Esophagus muscularis mucosa (tissue), 4 donors: ENCODE results near the gene MKI67. TPM values are rescaled to one million over a fixed set of nuclear protein-coding genes. Genes with fewer than 3 reads are reported as not detected.

Experiments
- DNase-seq: peaks from one replicate; pipeline ENCODE4 v3.0.0-alpha.2; 2017; ENCODE audit errors: extremely low spot score
- H3K27ac ChIP-seq, 4 donors: fragments of 200-600 bp; sonication (generic); replicated peaks in 1 of 4; 1 replicate in 3 of 4; 2 replicates in 1 of 4; pipeline ENCODE4 v1.5.1; 2016 to 2019; ENCODE audit warnings: mild to moderate bottlenecking in 1 of 4
- H3K27me3 ChIP-seq, 4 donors: fragments of 200-600 bp; sonication (generic); one replicate each; pipeline versions ENCODE4 v1.5.1 to v1.6.0; 2016 to 2019
- H3K36me3 ChIP-seq, 4 donors: fragments of 200-600 bp; sonication (generic); one replicate each; pipeline ENCODE4 v1.5.1; 2016 to 2019
- H3K4me1 ChIP-seq, 4 donors: fragments of 200-600 bp; sonication (generic); one replicate each; pipeline ENCODE4 v1.5.1; 2016 to 2019
- H3K4me3 ChIP-seq, 4 donors: fragments of 200-600 bp; sonication (generic); 1 replicate in 2 of 4; 2 replicates in 2 of 4; pipeline ENCODE4 v1.5.1; 2016 to 2019; ENCODE audit warnings: mild to moderate bottlenecking in 4 of 4, moderate library complexity in 1 of 4
- H3K9me3 ChIP-seq, 4 donors: fragments of 200-600 bp; sonication (generic); 1 replicate in 3 of 4; 2 replicates in 1 of 4; pipeline ENCODE4 v1.5.1; 2016 to 2019
- CTCF ChIP-seq, 3 experiments: fragments of 200-600 bp in 2 of 3; fragments of 450-650 bp in 1 of 3; sonication (generic) in 2 of 3; IDR thresholded peaks; one replicate each; pipeline ENCODE4 v1.5.1; 2017 to 2019; ENCODE audit warnings: antibody characterized with exemption in 3 of 3, mild to moderate bottlenecking in 2 of 3, moderate library complexity in 1 of 3
- EP300 ChIP-seq: sonication (generic); formaldehyde crosslinking; IDR thresholded peaks from one replicate; pipeline ENCODE4 v1.6.1; 2017; ENCODE audit warnings: antibody characterized with exemption
- POLR2A ChIP-seq: fragments of 450-650 bp; IDR thresholded peaks from one replicate; pipeline ENCODE4 v1.6.1; 2017; ENCODE audit warnings: antibody characterized with exemption, moderate library complexity, mild to moderate bottlenecking, low read depth
- POLR2AphosphoS5 ChIP-seq, 2 donors: sonication (generic); formaldehyde crosslinking; IDR thresholded peaks; one replicate each; pipeline ENCODE4 v1.6.1; 2017; ENCODE audit warnings: antibody characterized with exemption in 2 of 2
- WGBS: methylation state at CpG from one replicate; pipeline ENCODE4 v1.1.5; 2018; 5-methylcytosine and 5-hydroxymethylcytosine counted together
- intact Hi-C: fragments of 100-400 bp; cut with DNase I; formaldehyde crosslinking; loops from one replicate; pipeline ENCODE4 v1.15.1; 2023
- total RNA-seq, 4 donors: library from RNA; depleted of rRNA; stranded (reverse); fragments of >200 nt; gene quantifications; one replicate each; pipeline versions ENCODE4 v1.1.0 to v1.2.1, GENCODE V29; 2016

MKI67 gene
- total RNA-seq, 4 donors from 2014 or later: 0.17 to 1.2 (median 0.87) TPM

- TF ChIP-seq EP300 (no peak), POLR2A (no peak), POLR2AphosphoS5 (IDR thresholded peaks at IDR 0.05) (no peak), CTCF (IDR thresholded peaks at IDR 0.05) (no peak)
- peaks cover 0 to 45% (median 0%) of the 10 kb centered on the region in 4 donors for H3K27me3 ChIP-seq
- intact Hi-C loops: no loop called here
Measured at GRCh38 chr10:128156999-128157755, 31.0 kb upstream of the MKI67 start.

GRCh38 chr10:128152741-128153580 is 26.7 kb upstream of the MKI67 start:
- TF ChIP-seq POLR2A (no peak), POLR2AphosphoS5 (IDR thresholded peaks at IDR 0.05) (no peak), CTCF (IDR thresholded peaks at IDR 0.05) (no peak), EP300 (no peak)
- Histone ChIP-seq H3K27ac (no peak overlapping the region), H3K9me3 (no peaks in the 10 kb centered on the region), H3K4me1 (peaks cover 0 to 11% (median 9%) of the 10 kb centered on the region in 4 donors), H3K27me3 (peaks cover 0 to 73% (median 17%) of the 10 kb centered on the region in 4 donors), H3K4me3 (no peak overlapping the region), H3K36me3 (no peaks in the 10 kb centered on the region)
- intact Hi-C loops: no loop called here
- DNase-seq: no peak
- 58% methylated on average over 13 of the region's 13 CpGs for WGBS

More at GRCh38 chr10:128156999-128157755, 31.0 kb upstream of the MKI67 start:
- no peak for DNase-seq
- WGBS: 74% methylated on average over 7 of the region's 9 CpGs
- no peaks in the 10 kb centered on the region for H3K4me1 ChIP-seq
- no peaks in the 10 kb centered on the region for H3K36me3 ChIP-seq
- H3K4me3 ChIP-seq: no peak overlapping the region
- no peak overlapping the region for H3K27ac ChIP-seq
- no peaks in the 10 kb centered on the region for H3K9me3 ChIP-seq

GRCh38 chr10:128151031-128151430 is 24.8 kb upstream of the MKI67 start:
- WGBS: 85% methylated on average over 8 of the region's 8 CpGs
- peaks cover 0 to 11% (median 9%) of the 10 kb centered on the region in 4 donors for H3K4me1 ChIP-seq
- H3K4me3 ChIP-seq: no peak overlapping the region
- no peak overlapping the region for H3K27ac ChIP-seq
- intact Hi-C loops: no loop called here
- DNase-seq: no peak
- H3K9me3 ChIP-seq: no peaks in the 10 kb centered on the region
- H3K27me3 ChIP-seq: peaks cover 0 to 74% (median 17%) of the 10 kb centered on the region in 4 donors
- TF ChIP-seq EP300: no peak
- no peak for TF ChIP-seq CTCF (IDR thresholded peaks at IDR 0.05)
- H3K36me3 ChIP-seq: no peaks in the 10 kb centered on the region

- Histone ChIP-seq H3K27me3 (peaks cover 0 to 73% (median 17%) of the 10 kb centered on the region in 4 donors), H3K36me3 (no peaks in the 10 kb centered on the region), H3K4me1 (peaks cover 0 to 11% (median 9%) of the 10 kb centered on the region in 4 donors), H3K9me3 (no peaks in the 10 kb centered on the region), H3K27ac (no peak overlapping the region), H3K4me3 (peak overlapping the region; percentile 33 to 53 (median 44))
- intact Hi-C loops: no loop called here
- no peak for TF ChIP-seq CTCF (IDR thresholded peaks at IDR 0.05)
- no peak for TF ChIP-seq POLR2A
- TF ChIP-seq EP300: no peak
- TF ChIP-seq POLR2AphosphoS5 (IDR thresholded peaks at IDR 0.05): no peak
- 47% methylated on average over 5 of the region's 20 CpGs for WGBS
- DNase-seq: no peak
Measured at GRCh38 chr10:128150561-128150960, 24.3 kb upstream of the MKI67 start.
